NCI-H1105 (cell line): ENCODE measurements around the gene CCSER2.
"Not testable (repeated sequence)": the region's sequence is repeated elsewhere in the genome, so short reads cannot be mapped to it uniquely, and the experiment has no call there.

ENCODE experiments used
- DNase-seq: peaks from one replicate; lab custom pipeline; 2025; lab: John Stamatoyannopoulos, UW

Gene CCSER2

DNA sequence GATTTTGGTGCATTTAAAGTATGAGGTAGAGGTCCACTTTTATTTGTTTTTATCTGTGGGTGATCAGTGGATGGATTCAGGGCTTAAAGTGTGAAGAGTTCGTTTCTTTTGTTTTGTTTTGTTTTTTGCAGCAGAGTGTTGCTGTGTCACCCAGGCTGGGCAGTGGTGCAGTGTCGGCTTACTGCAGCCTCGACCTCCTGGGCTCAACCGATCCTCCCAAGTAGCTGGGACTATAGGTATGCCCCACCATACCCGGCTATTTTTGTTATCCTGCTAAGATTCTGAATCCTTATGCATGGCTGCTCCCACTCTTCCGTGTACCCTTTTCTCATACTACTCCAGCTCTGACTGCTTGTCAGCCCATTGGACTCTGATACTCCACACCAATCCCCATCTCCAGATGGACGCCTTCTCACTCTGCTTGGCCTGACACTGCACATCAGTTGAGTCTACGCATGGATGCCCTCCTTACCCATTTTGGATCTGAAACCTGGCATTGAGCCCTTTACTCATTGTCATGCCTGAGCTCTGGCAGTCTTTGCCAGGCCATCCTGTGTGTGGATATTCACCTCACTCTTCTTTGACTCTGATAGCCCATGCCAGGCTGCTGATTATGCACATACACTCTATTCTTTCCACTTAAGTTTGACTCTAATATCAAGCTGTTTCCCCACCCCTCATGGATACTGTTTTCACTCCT is 119.5 kb downstream of the CCSER2 start:
- no peak for DNase-seq

DNA sequence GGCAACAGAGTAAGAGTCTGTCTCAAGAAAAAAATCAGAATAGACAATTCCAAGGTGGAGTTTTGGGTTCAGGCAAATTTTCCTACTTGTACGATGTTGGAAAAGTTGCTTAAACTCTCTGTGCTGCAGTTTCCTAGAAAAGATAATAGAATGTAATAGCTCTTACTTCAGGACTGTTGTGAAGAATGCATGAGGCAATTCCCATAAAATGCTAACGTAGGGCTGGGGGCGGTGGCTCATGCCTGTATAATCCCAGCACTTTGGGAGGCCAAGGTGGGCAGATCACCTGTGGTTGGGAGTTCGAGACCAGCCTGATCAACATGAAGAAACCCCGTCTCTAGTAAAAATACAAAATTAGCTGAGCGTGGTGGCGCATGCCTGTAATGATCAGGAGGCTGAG is 121.0 kb downstream of the CCSER2 start:
- DNase-seq = not testable (repeated sequence)

- no peak for DNase-seq
Observed at GRCh38 chr10:84452003-84452402, 123.6 kb downstream of the CCSER2 start.

DNA sequence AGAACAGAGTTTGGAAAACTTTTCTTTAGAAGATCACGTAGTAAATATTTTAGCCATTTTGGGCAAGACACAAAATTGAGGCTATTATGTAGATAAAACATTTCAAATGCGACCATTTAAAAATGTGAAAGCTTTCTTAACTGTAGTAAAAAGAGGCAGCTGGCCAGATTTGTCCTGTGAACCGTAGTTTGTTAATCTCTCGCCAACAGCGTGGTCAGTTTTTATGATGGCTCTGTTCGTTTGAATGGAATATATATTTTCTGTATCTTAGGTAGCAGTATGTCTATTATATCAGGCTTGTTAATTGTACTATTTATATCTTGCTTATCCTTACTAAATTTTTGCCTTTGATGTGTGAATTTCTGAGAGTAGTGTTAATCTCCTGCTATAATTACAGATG is 124.9 kb downstream of the CCSER2 start:
- no peak for DNase-seq

GRCh38 chr10:84456126-84456525 is 127.7 kb downstream of the CCSER2 start:
- no peak for DNase-seq

DNA sequence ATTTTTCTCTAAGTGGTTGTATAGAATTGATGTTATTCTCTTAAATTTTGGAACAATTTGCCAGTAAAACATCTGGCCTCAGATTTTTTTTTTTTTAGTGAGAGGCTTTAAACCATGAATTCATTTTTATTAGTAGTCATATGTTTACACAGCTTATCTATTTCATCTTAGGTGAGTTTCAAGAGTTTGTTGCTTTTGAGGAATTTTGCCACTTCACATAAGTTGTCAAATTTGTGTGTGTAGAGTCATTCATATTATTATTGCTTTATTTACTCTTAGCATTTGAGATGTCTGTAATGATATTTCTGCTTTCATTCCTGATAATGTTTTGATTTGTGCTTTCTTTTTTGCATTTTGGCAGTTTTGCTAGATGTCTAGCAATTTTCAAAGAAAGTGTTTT is 132.1 kb downstream of the CCSER2 start:
- no peak for DNase-seq

GRCh38 chr10:84469470-84469869 is 141.1 kb downstream of the CCSER2 start:
- DNase-seq = no peak

GRCh38 chr10:84473136-84473535 is 144.7 kb downstream of the CCSER2 start:
- DNase-seq = no peak

GRCh38 chr10:84477398-84478128 is 149.2 kb downstream of the CCSER2 start:
- no peak for DNase-seq

DNA sequence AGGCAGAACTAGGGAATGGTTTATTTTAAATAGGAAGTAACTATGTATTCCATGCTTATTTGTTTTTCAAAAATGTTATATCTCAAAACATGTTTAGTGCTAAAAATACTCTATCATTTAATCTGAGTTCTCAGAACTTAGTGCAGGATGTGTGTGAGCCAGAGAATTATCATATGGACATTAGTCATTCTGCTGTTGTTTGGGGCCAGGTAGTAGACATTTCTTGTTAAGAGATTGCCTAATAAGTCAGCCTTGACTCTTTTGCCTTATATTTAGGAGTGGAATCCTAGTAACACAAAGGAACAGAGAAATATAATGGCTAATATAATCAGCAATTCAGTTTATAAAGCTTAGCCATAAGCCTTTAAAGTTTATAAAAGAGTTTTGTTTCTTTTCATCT is 149.8 kb downstream of the CCSER2 start:
- DNase-seq = no peak

GRCh38 chr10:84478679-84479078 is 150.3 kb downstream of the CCSER2 start:
- DNase-seq = no peak

DNA sequence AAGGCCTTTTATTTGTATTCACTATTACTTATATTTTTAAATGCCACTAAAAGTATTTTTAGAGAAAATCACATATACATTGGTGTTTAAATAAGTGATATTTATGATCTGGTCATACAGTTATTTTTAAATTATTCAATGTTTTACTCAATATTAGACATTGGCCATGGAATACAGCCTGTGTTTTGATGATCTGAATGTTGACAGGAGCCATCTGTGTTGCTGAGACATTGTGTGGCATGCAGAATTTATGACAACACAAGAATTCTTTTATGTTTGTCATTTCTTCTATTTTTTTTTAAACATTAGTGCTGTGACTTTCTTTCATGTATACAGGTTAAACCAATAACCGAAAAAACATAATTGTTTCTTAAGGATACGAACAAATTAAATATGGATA is 156.2 kb downstream of the CCSER2 start:
- no peak for DNase-seq

DNA sequence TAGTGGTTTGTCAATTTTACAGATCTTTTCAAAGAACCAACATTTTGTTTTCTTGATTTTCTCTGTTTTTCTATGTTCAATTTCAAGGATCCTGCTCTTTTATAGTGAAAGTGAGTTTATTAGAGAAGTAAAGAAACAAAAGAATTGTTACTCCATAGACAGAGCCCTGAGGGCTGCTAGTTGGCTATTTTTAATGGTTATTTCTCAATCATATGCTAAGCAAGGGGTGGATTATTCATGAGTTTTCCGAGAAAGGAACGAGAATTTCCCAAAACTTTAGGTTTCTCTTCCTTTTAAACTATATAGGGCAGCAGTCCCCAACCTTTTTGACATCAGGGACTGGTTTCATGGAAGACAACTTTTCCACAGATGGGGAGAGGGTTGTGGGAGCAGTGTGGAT is 165.0 kb downstream of the CCSER2 start:
- no peak for DNase-seq

GRCh38 chr10:84493951-84494848 is 165.8 kb downstream of the CCSER2 start:
- DNase-seq = no peak

GRCh38 chr10:84494849-84495180 is 166.4 kb downstream of the CCSER2 start:
- no peak for DNase-seq

GRCh38 chr10:84497978-84498377 is 169.6 kb downstream of the CCSER2 start:
- DNase-seq = no peak

DNA sequence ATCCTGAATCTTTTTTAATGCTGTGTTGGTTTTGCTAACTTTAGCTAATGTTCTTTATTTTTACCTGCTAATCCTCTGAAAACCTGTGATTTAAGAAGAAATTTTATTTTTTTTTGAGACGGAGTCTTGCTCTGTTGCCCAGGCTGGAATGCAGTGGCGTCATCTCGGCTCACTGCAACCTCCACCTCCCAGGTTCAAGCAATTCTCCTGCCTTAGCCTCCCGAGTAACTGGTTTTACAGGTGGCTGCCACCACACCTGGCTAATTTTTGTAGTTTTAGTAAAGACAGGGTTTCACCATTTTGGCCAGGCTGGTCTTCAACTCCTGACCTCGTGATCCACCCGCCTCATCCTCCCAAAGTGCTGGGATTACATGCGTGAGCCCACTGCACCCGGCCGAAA is 170.7 kb downstream of the CCSER2 start:
- DNase-seq = not testable (repeated sequence)

- DNase-seq = no peak
Observed at GRCh38 chr10:84499846-84500245, 171.5 kb downstream of the CCSER2 start.

- DNase-seq = no peak
Observed at GRCh38 chr10:84510121-84510520, 181.7 kb downstream of the CCSER2 start.

DNA sequence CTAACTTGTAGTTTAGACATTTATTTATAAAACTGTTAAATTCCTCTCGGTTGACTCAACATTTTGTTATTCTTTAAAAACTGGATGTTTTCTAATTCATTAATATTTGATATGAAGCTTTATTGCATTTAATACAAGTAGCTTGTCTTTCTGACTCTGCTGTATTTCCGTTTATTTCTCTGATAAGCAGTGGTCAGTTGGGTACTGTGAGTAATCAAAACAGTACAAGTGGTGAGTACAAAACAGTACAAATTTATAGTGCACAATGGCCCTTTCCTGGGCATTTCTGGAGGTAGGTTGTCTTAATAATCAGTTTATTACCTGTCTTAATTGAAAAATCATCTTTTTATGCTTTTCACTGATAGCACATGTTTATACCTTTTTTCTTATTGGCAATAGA is 182.7 kb downstream of the CCSER2 start:
- DNase-seq = no peak

DNA sequence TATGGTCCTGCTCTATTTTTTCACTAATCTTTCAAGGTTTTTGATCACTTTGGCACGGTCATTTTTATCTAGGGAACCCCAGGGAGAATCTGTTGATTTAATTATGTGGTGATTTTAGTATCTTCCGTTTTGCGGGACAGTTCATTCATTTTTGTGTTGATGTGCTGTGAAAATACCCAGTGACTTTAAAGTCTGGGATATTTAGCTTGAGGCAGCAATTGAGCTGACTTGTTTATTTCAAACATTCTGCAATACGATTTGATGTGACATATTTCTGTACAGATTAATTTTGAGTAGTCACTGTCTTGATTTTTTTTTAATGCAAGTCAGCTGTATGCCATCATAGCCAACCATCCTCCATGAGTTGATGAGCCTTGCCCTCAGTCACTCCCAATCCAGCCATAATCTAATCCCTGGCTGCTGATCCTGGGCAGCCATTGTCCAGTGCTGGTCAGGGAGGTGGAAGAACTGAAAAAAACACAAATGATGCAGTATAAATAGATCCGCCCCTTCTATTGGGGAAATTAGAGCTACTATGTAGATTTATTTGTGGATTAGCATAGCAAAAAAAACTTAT is 183.4 kb downstream of the CCSER2 start:
- no peak for DNase-seq

DNA sequence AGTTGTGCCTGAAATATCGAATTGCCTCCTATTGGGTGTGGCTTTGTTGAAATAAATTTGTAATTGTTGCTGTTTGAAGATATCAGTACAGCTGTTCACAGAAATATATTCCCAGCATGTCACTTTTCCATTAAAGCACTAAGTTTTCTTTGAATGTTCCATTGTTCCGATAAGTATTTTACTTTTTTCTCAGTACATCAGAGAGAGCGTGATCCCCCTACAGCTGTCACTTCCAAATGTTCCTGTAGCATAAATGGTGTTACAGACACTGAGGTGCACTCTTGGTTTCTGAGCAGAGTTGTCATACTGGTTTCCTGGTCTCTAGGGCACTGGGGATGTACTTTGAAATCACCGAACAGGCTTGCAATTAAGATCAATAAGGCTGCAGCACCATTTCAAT is 189.2 kb downstream of the CCSER2 start:
- no peak for DNase-seq

DNA sequence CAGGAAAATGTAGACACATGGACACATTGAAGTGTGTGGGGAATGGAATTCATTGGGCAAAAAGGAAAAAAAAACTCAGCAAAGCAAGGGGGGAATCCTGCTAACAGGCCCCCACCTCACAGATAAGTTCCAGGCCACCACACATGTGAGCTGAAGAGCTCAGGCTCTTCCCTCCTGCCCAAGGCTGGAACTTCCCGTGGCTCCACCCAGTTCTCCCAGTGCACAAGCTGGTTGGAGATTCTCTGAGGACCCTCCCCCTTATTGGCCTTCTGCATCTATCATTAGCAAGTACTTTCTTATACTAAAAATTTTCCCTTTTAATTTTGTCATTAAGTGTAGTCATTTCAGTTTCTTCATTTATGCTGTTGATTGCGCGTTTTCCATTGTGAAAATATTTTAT is 190.8 kb downstream of the CCSER2 start:
- no peak for DNase-seq
